H1 (cell line): Measurements from ENCODE around the gene PTPRC. TPM values are rescaled to one million over a fixed set of nuclear protein-coding genes. Genes with fewer than 3 reads are reported as not detected.

Source experiments
- MAX ChIP-seq: IDR thresholded peaks from 2 replicates; pipeline ENCODE4 v1.6.1; 2012; ENCODE audit warnings: inconsistent platforms
- SIRT6 ChIP-seq: IDR thresholded peaks from one replicate; pipeline ENCODE4 v1.7.1; 2012; ENCODE audit warnings: low read length, inconsistent platforms
- polyA plus RNA-seq, 7 experiments: library from polyadenylated mRNA; depleted of rRNA in 3 of 7; stranded (reverse) in 5 of 7; unstranded in 2 of 7; fragments of >200 nt in 5 of 7; fragments of 200-250 nt in 2 of 7; gene quantifications; 1 replicate in 5 of 7; 2 replicates in 1 of 7; 4 replicates in 1 of 7; pipeline versions ENCODE4 v1.2.1 to v1.2.3, GENCODE V29; 2011 to 2013; ENCODE audit warnings: missing spikeins in 2 of 7, mixed read lengths in 2 of 7
- total RNA-seq: library from RNA; stranded (reverse); fragmentation: NEBNext Ultra II Directional; extraction: Animal tissue kit (Norgen Biotek cat#: 25700); gene quantifications from 2 replicates; pipeline ENCODE4 v1.2.1, GENCODE V29; 2021

The PTPRC gene
- total and polyA plus RNA-seq, 2 of the 8 experiments (the other 6 are each of a cell fraction or from before 2014, with no cell fraction given): 0.05 TPM; not detected in 1

- TF ChIP-seq MAX (no peak), SIRT6 (no peak)
Observed at GRCh38 chr1:198620218-198620617, 18.6 kb upstream of the PTPRC start (continued).
